Esophagus (tissue), 2 donors: ENCODE measurements around the gene SLC37A1. TPM values are rescaled to one million over a fixed set of nuclear protein-coding genes. Genes with fewer than 3 reads are reported as not detected.

ENCODE experiments used
- H3K27ac ChIP-seq, 2 donors: one replicate each; pipeline ENCODE4 v1.5.1; 2013; ENCODE audit warnings: low read depth in 2 of 2, mild to moderate bottlenecking in 2 of 2, inconsistent platforms in 1 of 2, low read length in 1 of 2, moderate library complexity in 1 of 2
- H3K27me3 ChIP-seq, 2 donors: one replicate each; pipeline ENCODE4 v1.6.1; 2013; ENCODE audit warnings: low read length in 2 of 2, control low read depth in 1 of 2, mild to moderate bottlenecking in 1 of 2; ENCODE audit not compliant: insufficient read depth in 2 of 2, control insufficient read depth in 1 of 2
- H3K36me3 ChIP-seq, 2 donors: one replicate each; pipeline ENCODE4 v1.6.1; 2013; ENCODE audit warnings: low read length in 1 of 2; ENCODE audit not compliant: control insufficient read depth in 2 of 2, insufficient read depth in 2 of 2
- H3K4me1 ChIP-seq, 2 donors: one replicate each; pipeline ENCODE4 v1.6.1; 2013; ENCODE audit warnings: low read length in 1 of 2; ENCODE audit not compliant: control insufficient read depth in 2 of 2, insufficient read depth in 2 of 2
- H3K4me3 ChIP-seq, 2 donors: one replicate each; pipeline ENCODE4 v1.5.1; 2013; ENCODE audit warnings: low read length in 2 of 2, mild to moderate bottlenecking in 2 of 2, low read depth in 1 of 2, moderate library complexity in 1 of 2
- H3K9me3 ChIP-seq, 2 donors: one replicate each; pipeline ENCODE4 v1.6.1; 2013; ENCODE audit warnings: mild to moderate bottlenecking in 2 of 2, low read depth in 1 of 2, low read length in 1 of 2, moderate library complexity in 1 of 2; ENCODE audit not compliant: control insufficient read depth in 2 of 2, insufficient read depth in 1 of 2
- WGBS, 2 donors: extraction: QIAGEN DNeasy Blood & Tissue Kit; methylation state at CpG; one replicate each; pipeline ENCODE4 v1.1.7; 2013; 5-methylcytosine and 5-hydroxymethylcytosine counted together
- polyA plus RNA-seq, 2 donors: library from polyadenylated mRNA; stranded (reverse); fragments of 200-250 nt; gene quantifications; one replicate each; pipeline ENCODE4 v1.2.3, GENCODE V29; 2013
- donor health status: healthy with polysubstance abuse.
- donor health status: Bipolar disorder and iron deficiency.

The SLC37A1 gene
- polyA plus RNA-seq, 2 donors, result 12.4 to 14.1 TPM

GRCh38 chr21:42536601-42537000, 22.9 kb downstream of the SLC37A1 start:
- WGBS, 2 donors, result 92 to 93% methylated on average over 8 of the region's 8 CpGs
- Histone ChIP-seq H3K4me1 (peaks cover 2 to 4% of the 10 kb centered on the region in 2 donors), H3K4me3 (no peak overlapping the region), H3K9me3 (no peaks in the 10 kb centered on the region), H3K27ac (no peak overlapping the region), H3K36me3 (peaks cover 4 to 24% of the 10 kb centered on the region in 2 donors), H3K27me3 (no peaks in the 10 kb centered on the region)

DNA sequence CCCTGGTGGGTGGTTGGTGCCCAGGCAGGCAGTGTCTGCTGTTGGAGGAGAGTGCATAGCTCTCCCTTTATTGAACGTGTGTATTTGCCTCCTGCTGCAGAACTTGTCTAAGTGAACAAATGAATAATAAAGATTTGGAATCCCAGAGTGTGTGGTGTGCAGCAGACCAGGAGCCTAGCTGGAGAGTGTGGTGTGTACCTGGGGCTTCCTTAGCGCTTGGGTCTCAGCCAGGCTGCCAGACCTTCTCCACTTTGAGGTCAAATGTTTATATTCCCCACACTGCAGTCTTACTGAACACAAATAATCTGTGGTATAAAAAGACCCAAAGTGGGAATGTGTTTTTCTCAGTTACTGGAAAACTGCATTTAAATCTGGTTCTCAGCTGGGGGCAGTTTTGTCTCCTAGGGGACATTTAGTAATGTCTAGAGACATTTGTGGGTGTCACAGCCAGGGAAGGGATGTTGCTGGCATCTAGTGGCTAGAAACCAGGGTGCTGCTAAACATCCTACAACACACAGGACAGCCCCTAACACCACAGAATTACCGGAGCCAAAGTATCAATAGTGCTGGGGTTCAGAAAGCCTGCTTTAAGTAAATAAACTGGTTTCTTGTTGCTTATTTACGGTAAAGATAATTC, 23.6 kb downstream of the SLC37A1 start:
- H3K27ac ChIP-seq, result no peak overlapping the region

GRCh38 chr21:42538479-42539275, 25.0 kb downstream of the SLC37A1 start:
- Histone ChIP-seq H3K4me1 (no peaks in the 10 kb centered on the region), H3K36me3 (peaks cover 4 to 31% of the 10 kb centered on the region in 2 donors), H3K27ac (peak overlapping the region in 1 of 2 donors; percentile 34), H3K27me3 (no peaks in the 10 kb centered on the region), H3K9me3 (no peaks in the 10 kb centered on the region), H3K4me3 (no peak overlapping the region)
- WGBS, 2 donors, result 75% methylated on average over 10 of the region's 10 CpGs

More for the DNA sequence above, 23.6 kb downstream of the SLC37A1 start:
- H3K36me3 ChIP-seq, result peaks cover 4 to 23% of the 10 kb centered on the region in 2 donors
- H3K27me3 ChIP-seq, result no peaks in the 10 kb centered on the region
- 81 to 85% methylated on average over 4 of the region's 4 CpGs for WGBS, 2 donors
- no peak overlapping the region for H3K4me3 ChIP-seq
- no peaks in the 10 kb centered on the region for H3K9me3 ChIP-seq
- H3K4me1 ChIP-seq, result peaks cover 2 to 4% of the 10 kb centered on the region in 2 donors

DNA sequence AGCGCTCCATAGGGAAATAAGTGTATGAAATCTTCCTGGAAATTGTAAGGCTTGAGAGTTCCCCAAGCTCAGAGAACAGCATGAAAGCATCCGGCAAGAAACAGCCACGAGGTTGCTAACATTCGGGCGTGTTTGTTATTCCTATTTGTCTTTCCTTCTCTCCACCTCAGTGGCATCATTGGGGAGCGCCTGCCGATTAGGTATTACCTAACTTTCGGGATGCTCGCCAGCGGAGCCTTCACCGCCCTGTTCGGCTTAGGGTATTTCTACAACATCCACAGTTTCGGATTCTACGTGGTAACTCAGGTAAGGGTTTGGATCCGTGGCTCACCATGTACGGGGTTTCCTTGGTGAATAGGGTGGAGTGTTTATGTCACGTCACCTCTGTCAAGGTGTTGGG, 25.7 kb downstream of the SLC37A1 start:
- no peaks in the 10 kb centered on the region for H3K4me1 ChIP-seq
- 89 to 90% methylated on average over 17 of the region's 17 CpGs for WGBS, 2 donors
- no peaks in the 10 kb centered on the region for H3K9me3 ChIP-seq
- peaks cover 8 to 32% of the 10 kb centered on the region in 2 donors for H3K36me3 ChIP-seq
- no peaks in the 10 kb centered on the region for H3K27me3 ChIP-seq
- H3K27ac ChIP-seq, result no peak overlapping the region
- H3K4me3 ChIP-seq, result no peak overlapping the region

GRCh38 chr21:42539931-42540343, 26.3 kb downstream of the SLC37A1 start:
- Histone ChIP-seq H3K27ac (no peak overlapping the region), H3K9me3 (no peaks in the 10 kb centered on the region), H3K4me1 (no peaks in the 10 kb centered on the region), H3K27me3 (no peaks in the 10 kb centered on the region), H3K4me3 (no peak overlapping the region), H3K36me3 (peaks cover 9 to 32% of the 10 kb centered on the region in 2 donors)
- WGBS, 2 donors, result 85 to 90% methylated on average over 7 of the region's 7 CpGs

DNA sequence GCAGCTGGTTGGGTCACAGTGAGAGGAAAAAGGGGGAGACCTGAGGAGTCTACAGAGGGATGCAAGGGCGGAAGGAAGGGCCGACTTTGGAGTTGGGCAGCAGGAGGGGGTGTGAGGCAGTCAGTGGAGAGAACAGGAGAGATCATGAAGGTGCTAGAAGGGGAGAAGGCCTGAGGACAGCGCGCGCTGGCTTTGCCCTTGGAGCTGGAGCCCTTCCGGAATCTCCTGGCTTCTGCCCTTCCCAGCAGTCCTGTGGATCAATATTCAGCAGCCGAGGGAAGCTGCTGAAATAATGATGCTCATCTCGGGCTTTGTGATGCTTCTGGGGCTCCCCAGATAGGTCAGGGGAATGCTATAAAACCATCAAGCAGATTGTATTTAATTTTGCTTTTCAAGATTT, 26.7 kb downstream of the SLC37A1 start:
- no peaks in the 10 kb centered on the region for H3K9me3 ChIP-seq
- 86 to 89% methylated on average over 8 of the region's 8 CpGs for WGBS, 2 donors
- H3K27ac ChIP-seq, result no peak overlapping the region
- no peaks in the 10 kb centered on the region for H3K4me1 ChIP-seq
- peaks cover 12 to 35% of the 10 kb centered on the region in 2 donors for H3K36me3 ChIP-seq
- H3K27me3 ChIP-seq, result no peaks in the 10 kb centered on the region
- no peak overlapping the region for H3K4me3 ChIP-seq

GRCh38 chr21:42541174-42541573, 27.5 kb downstream of the SLC37A1 start:
- Histone ChIP-seq H3K36me3 (peaks cover 12 to 34% of the 10 kb centered on the region in 2 donors), H3K27ac (no peak overlapping the region), H3K4me1 (no peaks in the 10 kb centered on the region), H3K9me3 (no peaks in the 10 kb centered on the region), H3K27me3 (no peaks in the 10 kb centered on the region), H3K4me3 (no peak overlapping the region)
- whole genome bisulfite sequencing, 2 donors, result 91 to 92% methylated on average over 12 of the region's 12 CpGs

- H3K36me3 ChIP-seq, result peaks cover 14 to 34% of the 10 kb centered on the region in 2 donors
- H3K27me3 ChIP-seq, result no peaks in the 10 kb centered on the region
These were observed 28.0 kb downstream of the SLC37A1 start for GRCh38 chr21:42541618-42542017.

DNA sequence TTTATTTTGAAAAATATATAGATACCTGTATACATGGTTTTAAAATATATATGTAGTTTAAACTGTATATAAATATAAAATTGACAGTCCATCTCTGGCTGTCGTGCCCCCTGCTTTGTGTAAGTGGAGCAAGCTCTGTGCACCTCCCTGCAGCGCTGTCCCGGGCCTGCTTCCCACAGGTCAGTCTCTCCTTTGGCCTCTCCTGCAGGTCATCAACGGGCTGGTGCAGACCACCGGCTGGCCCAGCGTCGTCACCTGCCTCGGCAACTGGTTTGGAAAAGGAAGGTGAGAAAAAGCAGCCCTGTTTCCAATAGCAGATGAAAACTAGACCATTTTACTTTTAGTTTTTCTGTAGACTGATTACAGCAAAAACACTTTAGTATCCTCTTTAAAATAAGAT, 28.5 kb downstream of the SLC37A1 start:
- no peaks in the 10 kb centered on the region for H3K9me3 ChIP-seq
- 93% methylated on average over 8 of the region's 8 CpGs for WGBS, 2 donors

More at GRCh38 chr21:42541618-42542017, 28.0 kb downstream of the SLC37A1 start:
- H3K9me3 ChIP-seq, result no peaks in the 10 kb centered on the region
- H3K27ac ChIP-seq, result no peak overlapping the region
- H3K4me1 ChIP-seq, result no peaks in the 10 kb centered on the region
- H3K4me3 ChIP-seq, result no peak overlapping the region

More for the DNA sequence above, 28.5 kb downstream of the SLC37A1 start:
- no peak overlapping the region for H3K4me3 ChIP-seq
- H3K27me3 ChIP-seq, result no peaks in the 10 kb centered on the region
- H3K36me3 ChIP-seq, result peaks cover 14 to 39% of the 10 kb centered on the region in 2 donors
- H3K4me1 ChIP-seq, result no peaks in the 10 kb centered on the region
- H3K27ac ChIP-seq, result no peak overlapping the region
